ENCODE results near the gene TRIM77.
"Not testable (repeated sequence)": the region's sequence is repeated elsewhere in the genome, so short reads cannot be mapped to it uniquely, and the experiment has no call there.

Gene TRIM77, protein sequence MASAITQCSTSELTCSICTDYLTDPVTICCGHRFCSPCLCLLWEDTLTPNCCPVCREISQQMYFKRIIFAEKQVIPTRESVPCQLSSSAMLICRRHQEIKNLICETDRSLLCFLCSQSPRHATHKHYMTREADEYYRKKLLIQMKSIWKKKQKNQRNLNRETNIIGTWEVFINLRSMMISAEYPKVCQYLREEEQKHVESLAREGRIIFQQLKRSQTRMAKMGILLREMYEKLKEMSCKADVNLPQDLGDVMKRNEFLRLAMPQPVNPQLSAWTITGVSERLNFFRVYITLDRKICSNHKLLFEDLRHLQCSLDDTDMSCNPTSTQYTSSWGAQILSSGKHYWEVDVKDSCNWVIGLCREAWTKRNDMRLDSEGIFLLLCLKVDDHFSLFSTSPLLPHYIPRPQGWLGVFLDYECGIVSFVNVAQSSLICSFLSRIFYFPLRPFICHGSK

DNA sequence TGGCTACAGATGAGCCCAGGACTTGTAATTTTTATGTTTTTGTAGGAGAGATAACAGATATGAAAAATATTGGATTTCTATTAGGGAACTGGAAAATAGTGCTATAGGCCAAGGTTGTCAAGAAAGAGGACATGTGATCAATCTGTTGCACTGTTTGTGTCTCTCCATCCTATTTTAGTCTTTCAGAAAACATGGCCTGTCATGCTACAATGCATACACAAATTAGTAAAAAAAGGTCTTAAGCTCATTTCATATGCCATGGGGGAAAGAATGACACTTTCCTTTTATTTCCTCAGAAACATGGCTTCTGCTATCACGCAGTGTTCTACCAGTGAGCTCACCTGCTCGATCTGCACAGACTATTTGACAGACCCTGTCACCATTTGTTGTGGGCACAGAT is at the start of gene TRIM77:
Gene TRIM77 (plus strand): TSS at position 301 of the 400 bp plus-strand sequence. CDS start 0 bp downstream, at position 301.
- not testable (repeated sequence) for H3K36me3 ChIP-seq (ENCODE audit: control insufficient read depth, insufficient read depth, low read length)

DNA sequence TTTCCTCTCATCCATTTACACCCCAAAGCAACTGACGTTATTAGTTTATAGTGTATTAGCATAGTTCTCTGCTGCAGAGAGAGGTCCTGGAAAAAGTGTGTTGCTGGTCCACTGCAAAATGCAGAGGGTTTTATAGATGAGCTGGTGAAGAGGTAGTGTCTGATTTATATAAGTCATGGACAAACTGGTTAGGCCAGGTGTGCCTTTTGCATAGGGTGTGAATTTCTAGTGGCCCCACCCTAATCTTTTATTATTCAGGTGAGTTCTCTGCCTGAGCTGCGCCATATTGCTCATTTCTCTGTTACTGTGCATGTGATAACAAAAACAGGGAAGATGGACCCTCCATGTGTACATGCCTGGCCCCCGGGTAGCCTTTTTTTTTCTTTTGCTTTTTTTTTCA is 43.1 kb upstream of the TRIM77 start:
- no peak overlapping the region for H3K4me3 ChIP-seq (ENCODE audit: low read depth, low read length)
- H3K27me3 ChIP-seq (ENCODE audit: control insufficient read depth, insufficient read depth, low read length): no peaks in the 10 kb centered on the region
- no peaks in the 10 kb centered on the region for H3K36me3 ChIP-seq (ENCODE audit: control insufficient read depth, insufficient read depth, low read length)
- H3K9me3 ChIP-seq (ENCODE audit: control insufficient read depth, insufficient read depth, low read length): no peaks in the 10 kb centered on the region
- H3K9ac ChIP-seq (ENCODE audit: low read depth, low read length): no peak overlapping the region
- H3K4me1 ChIP-seq (ENCODE audit: control insufficient read depth, insufficient read depth, low read length): no peaks in the 10 kb centered on the region

More for the DNA sequence above, at the start of gene TRIM77:
- H3K9me3 ChIP-seq (ENCODE audit: control insufficient read depth, insufficient read depth, low read length); H3K4me1 ChIP-seq (ENCODE audit: control insufficient read depth, insufficient read depth, low read length); H3K27me3 ChIP-seq (ENCODE audit: control insufficient read depth, insufficient read depth, low read length); H3K4me3 ChIP-seq (ENCODE audit: low read depth, low read length); H3K9ac ChIP-seq (ENCODE audit: low read depth, low read length): not testable (repeated sequence)

DNA sequence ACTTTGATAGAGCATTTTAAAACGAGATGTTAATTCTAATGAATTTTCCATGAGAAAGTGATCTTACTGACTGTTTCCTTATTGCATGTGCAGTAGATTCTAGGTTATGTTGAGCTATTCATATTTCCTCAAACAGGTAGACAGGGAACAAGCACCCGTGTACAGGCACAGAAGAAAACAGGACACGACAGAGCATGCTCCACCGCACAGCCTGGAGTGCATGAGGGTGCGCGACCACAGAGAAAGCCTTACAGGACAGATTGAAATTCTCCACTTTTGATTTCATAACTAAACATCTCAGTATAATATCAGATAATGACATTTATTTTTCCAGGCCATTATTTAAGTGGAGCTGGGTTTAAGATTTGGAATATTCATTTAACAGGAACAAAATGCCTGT is 41.9 kb upstream of the TRIM77 start:
- H3K36me3 ChIP-seq (ENCODE audit: control insufficient read depth, insufficient read depth, low read length); H3K27me3 ChIP-seq (ENCODE audit: control insufficient read depth, insufficient read depth, low read length); H3K9ac ChIP-seq (ENCODE audit: low read depth, low read length); H3K4me3 ChIP-seq (ENCODE audit: low read depth, low read length); H3K4me1 ChIP-seq (ENCODE audit: control insufficient read depth, insufficient read depth, low read length); H3K9me3 ChIP-seq (ENCODE audit: control insufficient read depth, insufficient read depth, low read length): not testable (repeated sequence)

DNA sequence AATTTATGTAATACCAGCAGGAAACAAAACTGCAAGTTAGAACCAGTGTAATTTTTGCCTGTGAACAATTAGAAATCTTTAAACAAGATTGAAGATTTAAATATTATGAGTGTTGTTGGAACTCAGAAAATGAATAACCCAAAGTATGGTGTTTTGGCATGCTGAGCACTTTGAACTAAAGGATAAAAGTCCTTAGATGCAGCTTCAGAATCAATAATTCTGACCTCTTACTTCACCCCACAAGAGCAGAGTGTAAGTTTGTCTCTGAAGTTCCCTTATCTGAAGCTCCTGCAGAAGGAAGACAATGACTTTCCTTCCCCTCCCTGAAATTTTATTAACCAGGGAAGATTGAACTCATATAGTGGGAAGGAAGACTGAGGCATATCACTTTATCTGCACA is 40.5 kb upstream of the TRIM77 start:
- not testable (repeated sequence) for H3K36me3 ChIP-seq (ENCODE audit: control insufficient read depth, insufficient read depth, low read length); H3K4me3 ChIP-seq (ENCODE audit: low read depth, low read length); H3K4me1 ChIP-seq (ENCODE audit: control insufficient read depth, insufficient read depth, low read length); H3K9me3 ChIP-seq (ENCODE audit: control insufficient read depth, insufficient read depth, low read length); H3K9ac ChIP-seq (ENCODE audit: low read depth, low read length); H3K27me3 ChIP-seq (ENCODE audit: control insufficient read depth, insufficient read depth, low read length)

DNA sequence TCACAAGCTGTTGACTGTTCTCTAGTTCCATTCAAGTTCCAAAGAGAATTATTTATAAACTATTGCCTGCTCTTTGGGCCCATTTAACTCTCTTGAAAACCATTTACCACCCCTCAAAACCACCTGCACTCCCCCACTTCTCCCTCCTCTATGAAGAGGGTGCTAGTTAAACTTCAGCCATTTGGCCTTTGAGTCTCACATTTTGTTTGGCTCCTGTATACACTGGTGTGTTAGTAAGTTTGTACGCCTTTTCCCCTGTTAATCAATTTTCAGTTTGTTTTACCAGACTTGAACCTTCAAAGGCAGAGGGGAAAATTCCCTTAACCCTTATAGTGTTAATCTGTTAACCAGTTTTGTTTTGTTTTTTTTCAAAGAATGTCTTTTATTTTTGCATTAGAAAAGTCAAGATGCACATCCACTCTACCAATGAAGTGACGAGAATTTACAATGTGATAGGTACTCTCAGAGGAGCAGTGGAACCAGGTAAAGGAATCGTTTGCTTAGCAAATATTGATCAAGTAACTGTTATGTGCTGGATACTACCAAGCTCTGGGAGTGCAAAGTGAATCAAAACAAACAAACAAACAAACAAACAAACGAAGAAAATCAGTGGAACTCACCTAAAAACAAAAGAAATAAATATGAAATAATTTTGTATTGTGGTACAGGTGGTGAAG is 40.0 kb upstream of the TRIM77 start:
- not testable (repeated sequence) for H3K4me3 ChIP-seq (ENCODE audit: low read depth, low read length); H3K4me1 ChIP-seq (ENCODE audit: control insufficient read depth, insufficient read depth, low read length); H3K9me3 ChIP-seq (ENCODE audit: control insufficient read depth, insufficient read depth, low read length); H3K27me3 ChIP-seq (ENCODE audit: control insufficient read depth, insufficient read depth, low read length); H3K36me3 ChIP-seq (ENCODE audit: control insufficient read depth, insufficient read depth, low read length); H3K9ac ChIP-seq (ENCODE audit: low read depth, low read length)

DNA sequence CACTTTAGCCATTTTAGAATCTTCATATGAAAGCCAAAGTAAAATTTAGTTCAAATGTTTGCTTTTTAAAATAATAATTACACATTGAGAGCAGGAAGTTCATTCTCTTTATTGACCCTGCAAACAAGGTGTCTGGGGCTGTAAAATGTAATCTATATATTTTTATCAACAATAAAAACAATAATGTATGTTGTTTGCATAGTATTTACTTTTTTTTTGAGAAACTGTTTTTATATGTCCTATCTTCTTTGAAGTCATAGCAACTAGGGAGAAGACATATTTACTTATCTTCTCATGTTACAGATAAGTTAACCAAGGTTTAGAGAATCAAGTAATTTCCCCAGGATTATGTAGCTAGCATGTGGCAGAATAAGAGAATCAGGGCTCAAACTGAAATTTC is 37.6 kb upstream of the TRIM77 start:
- not testable (repeated sequence) for H3K36me3 ChIP-seq (ENCODE audit: control insufficient read depth, insufficient read depth, low read length); H3K27me3 ChIP-seq (ENCODE audit: control insufficient read depth, insufficient read depth, low read length); H3K4me3 ChIP-seq (ENCODE audit: low read depth, low read length); H3K4me1 ChIP-seq (ENCODE audit: control insufficient read depth, insufficient read depth, low read length); H3K9me3 ChIP-seq (ENCODE audit: control insufficient read depth, insufficient read depth, low read length); H3K9ac ChIP-seq (ENCODE audit: low read depth, low read length)

DNA sequence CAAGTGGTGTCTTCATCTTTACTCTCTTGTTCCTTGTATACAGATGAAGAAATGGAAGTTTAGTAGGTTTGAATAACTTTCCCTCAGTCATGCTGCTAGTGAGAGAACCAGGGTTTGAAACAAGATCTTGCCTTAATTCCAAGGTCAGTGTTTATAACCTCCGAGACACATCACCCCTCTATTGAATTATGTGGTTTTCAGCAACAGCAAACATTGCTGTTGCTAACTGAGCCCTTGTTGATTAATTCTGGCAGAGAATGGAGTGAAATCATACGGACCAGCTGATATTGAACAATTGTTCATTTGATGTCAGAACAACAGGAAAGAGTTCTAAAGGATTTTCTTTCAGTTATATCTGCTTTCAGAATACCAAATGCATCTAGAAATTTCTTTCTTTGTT is 36.7 kb upstream of the TRIM77 start:
- H3K9me3 ChIP-seq (ENCODE audit: control insufficient read depth, insufficient read depth, low read length); H3K4me3 ChIP-seq (ENCODE audit: low read depth, low read length); H3K4me1 ChIP-seq (ENCODE audit: control insufficient read depth, insufficient read depth, low read length); H3K27me3 ChIP-seq (ENCODE audit: control insufficient read depth, insufficient read depth, low read length); H3K9ac ChIP-seq (ENCODE audit: low read depth, low read length); H3K36me3 ChIP-seq (ENCODE audit: control insufficient read depth, insufficient read depth, low read length): not testable (repeated sequence)

DNA sequence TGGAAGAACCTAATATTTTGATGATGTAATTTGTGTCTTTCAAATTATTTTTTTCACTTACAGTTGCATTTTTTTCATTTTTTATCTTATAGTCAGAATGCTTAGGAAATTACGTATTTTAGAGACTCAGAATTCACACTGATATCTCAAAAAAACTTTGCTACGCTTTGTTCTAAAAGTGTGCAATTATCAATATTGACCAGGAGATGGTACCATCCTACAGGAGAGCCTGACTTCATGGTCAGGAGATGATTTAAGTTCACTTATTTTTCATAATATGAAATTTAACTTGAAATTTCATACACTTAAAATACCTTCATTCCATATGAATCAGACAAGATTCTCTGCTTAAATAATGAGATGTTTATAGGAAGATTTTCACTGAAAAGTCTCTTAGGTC is 34.7 kb upstream of the TRIM77 start:
- not testable (repeated sequence) for H3K4me1 ChIP-seq (ENCODE audit: control insufficient read depth, insufficient read depth, low read length); H3K27me3 ChIP-seq (ENCODE audit: control insufficient read depth, insufficient read depth, low read length); H3K9ac ChIP-seq (ENCODE audit: low read depth, low read length); H3K9me3 ChIP-seq (ENCODE audit: control insufficient read depth, insufficient read depth, low read length); H3K36me3 ChIP-seq (ENCODE audit: control insufficient read depth, insufficient read depth, low read length); H3K4me3 ChIP-seq (ENCODE audit: low read depth, low read length)

DNA sequence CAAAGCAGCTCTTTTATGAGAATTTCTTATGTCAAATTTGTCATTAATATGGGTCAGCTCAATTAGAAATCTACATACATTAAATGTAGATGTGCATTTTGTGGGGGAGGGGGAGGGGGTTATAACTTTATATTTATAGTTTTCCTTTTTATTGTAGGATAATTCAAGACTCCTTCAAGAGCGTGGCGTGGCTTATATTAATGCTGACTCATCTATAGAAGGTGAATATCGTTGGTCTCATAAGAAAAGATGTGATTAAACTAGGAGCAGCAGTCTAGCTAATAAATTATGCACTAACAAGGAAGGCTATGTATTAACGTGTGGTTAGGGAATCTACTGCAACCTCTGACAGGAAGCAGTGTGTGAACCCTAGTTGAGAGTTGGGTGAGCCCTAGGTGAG is 34.2 kb upstream of the TRIM77 start:
- H3K27me3 ChIP-seq (ENCODE audit: control insufficient read depth, insufficient read depth, low read length); H3K4me3 ChIP-seq (ENCODE audit: low read depth, low read length); H3K9me3 ChIP-seq (ENCODE audit: control insufficient read depth, insufficient read depth, low read length); H3K36me3 ChIP-seq (ENCODE audit: control insufficient read depth, insufficient read depth, low read length); H3K9ac ChIP-seq (ENCODE audit: low read depth, low read length); H3K4me1 ChIP-seq (ENCODE audit: control insufficient read depth, insufficient read depth, low read length): not testable (repeated sequence)

DNA sequence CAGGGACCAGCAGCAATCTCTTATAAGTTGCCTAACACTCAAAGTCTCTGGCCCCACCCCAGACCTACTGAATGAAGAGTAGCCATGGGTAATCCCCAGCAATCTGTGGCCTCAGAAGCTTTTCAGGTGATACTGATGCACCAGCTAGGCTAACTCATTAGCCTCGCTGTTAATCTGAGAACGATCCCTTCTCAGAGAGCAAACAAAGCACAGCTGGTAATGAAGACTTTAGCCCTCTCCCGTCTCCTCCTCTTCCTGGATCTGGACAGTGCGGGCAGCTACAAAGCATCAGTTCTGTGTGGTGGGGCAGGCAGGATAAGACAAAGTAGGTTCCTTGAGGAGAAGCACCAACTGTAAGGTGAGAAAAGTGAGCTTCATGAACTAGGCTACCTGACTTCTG is 3.0 kb upstream of the TRIM77 start:
- H3K27me3 ChIP-seq (ENCODE audit: control insufficient read depth, insufficient read depth, low read length): not testable (repeated sequence)

DNA sequence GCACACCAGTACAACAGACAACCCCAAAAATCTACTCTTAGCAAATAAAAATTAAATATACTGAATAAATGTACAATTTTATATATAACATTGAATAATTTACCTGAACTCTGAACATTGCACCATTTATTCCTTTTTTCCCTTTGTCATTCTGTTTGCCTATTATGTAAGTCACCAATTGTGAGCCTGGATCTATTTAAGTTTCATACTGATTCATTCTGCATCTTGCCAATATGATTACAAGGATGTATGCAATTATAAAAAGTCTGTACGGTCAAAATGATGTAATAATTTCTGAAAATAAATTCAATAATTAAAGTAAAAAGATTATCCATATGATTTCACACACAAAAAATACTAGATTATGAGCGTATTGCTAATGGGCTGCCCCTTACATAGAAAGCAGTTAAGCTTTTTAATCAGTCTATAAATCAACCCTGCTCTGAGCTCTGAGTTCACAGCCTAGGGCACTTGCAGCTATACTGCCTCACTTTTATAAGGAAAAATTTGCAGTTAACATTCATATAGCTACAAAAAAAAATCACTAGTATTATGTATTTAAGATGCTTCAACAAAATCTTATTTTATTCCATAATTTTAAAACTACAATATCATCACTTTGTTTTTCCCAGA is 14.9 kb downstream of the TRIM77 start:
- not testable (repeated sequence) for H3K9ac ChIP-seq (ENCODE audit: low read depth, low read length); H3K4me1 ChIP-seq (ENCODE audit: control insufficient read depth, insufficient read depth, low read length); H3K36me3 ChIP-seq (ENCODE audit: control insufficient read depth, insufficient read depth, low read length); H3K9me3 ChIP-seq (ENCODE audit: control insufficient read depth, insufficient read depth, low read length); H3K4me3 ChIP-seq (ENCODE audit: low read depth, low read length); H3K27me3 ChIP-seq (ENCODE audit: control insufficient read depth, insufficient read depth, low read length)

More for the DNA sequence above, 3.0 kb upstream of the TRIM77 start:
- H3K9me3 ChIP-seq (ENCODE audit: control insufficient read depth, insufficient read depth, low read length); H3K4me3 ChIP-seq (ENCODE audit: low read depth, low read length); H3K36me3 ChIP-seq (ENCODE audit: control insufficient read depth, insufficient read depth, low read length); H3K4me1 ChIP-seq (ENCODE audit: control insufficient read depth, insufficient read depth, low read length); H3K9ac ChIP-seq (ENCODE audit: low read depth, low read length): not testable (repeated sequence)

DNA sequence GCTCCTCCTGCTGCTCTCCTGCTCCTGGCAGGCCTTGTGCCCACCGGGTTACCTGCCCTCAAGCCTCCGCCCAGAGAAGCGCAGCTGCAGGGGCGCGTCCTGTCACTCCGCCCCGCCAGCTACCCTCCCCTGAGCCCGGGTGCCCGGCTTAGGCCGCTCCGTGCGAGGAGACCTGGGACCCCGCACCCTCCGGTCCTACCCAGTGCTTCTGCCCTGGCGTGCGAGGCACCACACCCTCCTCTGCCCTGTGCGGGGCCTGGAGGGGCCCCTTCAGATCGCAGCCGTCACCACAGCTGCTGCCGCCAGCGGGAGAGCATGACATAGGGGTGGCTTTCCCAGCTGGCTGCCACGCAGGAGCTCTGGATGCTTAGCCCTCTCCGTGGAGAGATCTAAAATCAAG is 20.1 kb downstream of the TRIM77 start:
- H3K4me1 ChIP-seq (ENCODE audit: control insufficient read depth, insufficient read depth, low read length); H3K4me3 ChIP-seq (ENCODE audit: low read depth, low read length); H3K27me3 ChIP-seq (ENCODE audit: control insufficient read depth, insufficient read depth, low read length); H3K9ac ChIP-seq (ENCODE audit: low read depth, low read length); H3K9me3 ChIP-seq (ENCODE audit: control insufficient read depth, insufficient read depth, low read length); H3K36me3 ChIP-seq (ENCODE audit: control insufficient read depth, insufficient read depth, low read length): not testable (repeated sequence)
